H1 (cell line): ENCODE results near the gene RAB24. TPM values are rescaled to one million over a fixed set of nuclear protein-coding genes. Genes with fewer than 3 reads are reported as not detected.

Source experiments
- CTCF ChIA-PET: fragments of 300-600 bp; sonication (Branson Sonifier 250); formaldehyde crosslinking; loops from one replicate; lab custom pipeline; 2021; ENCODE audit not compliant: partially characterized antibody; lab: Charles Lee
- POLR2A ChIA-PET: fragments of 300-600 bp; sonication (Branson Sonifier 250); formaldehyde crosslinking; loops from one replicate; lab custom pipeline; 2021; ENCODE audit warnings: inconsistent platforms; ENCODE audit not compliant: partially characterized antibody; lab: Charles Lee
- DNase-seq, 2 experiments: peaks; one replicate each; pipeline versions ENCODE4 v3.0.0 to v3.0.0-alpha.2; 2010 to 2022; ENCODE audit warnings: low spot score in 2 of 2, low read depth in 1 of 2, mixed read lengths in 1 of 2
- FAIRE-seq: peaks from 2 replicates; lab custom pipeline; 2011; peaks lifted over from hg19 to GRCh38; lab: Jason Lieb, UNC
- H2AFZ ChIP-seq: 2 replicates; pipeline ENCODE4 v1.8.1; 2012; ENCODE audit warnings: low read length, inconsistent platforms
- H2AK5ac ChIP-seq: 2 replicates; pipeline ENCODE4 v1.6.1; 2013; ENCODE audit warnings: low read depth, low read length
- H2BK120ac ChIP-seq: replicated peaks from 2 replicates; pipeline ENCODE3; 2013; ENCODE audit warnings: low read depth, low read length, inconsistent platforms
- H2BK12ac ChIP-seq: 2 replicates; pipeline ENCODE4 v1.6.1; 2013; ENCODE audit warnings: low read depth, low read length
- H2BK15ac ChIP-seq: 2 replicates; pipeline ENCODE4 v1.6.1; 2013; ENCODE audit warnings: low read length
- H2BK20ac ChIP-seq: 2 replicates; pipeline ENCODE4 v1.6.1; 2013; ENCODE audit warnings: low read length
- H2BK5ac ChIP-seq: 2 replicates; pipeline ENCODE4 v1.6.1; 2013; ENCODE audit warnings: low read depth, low read length
- H3K14ac ChIP-seq: 2 replicates; pipeline ENCODE4 v1.6.1; 2013; ENCODE audit warnings: inconsistent platforms; ENCODE audit not compliant: insufficient read length
- H3K18ac ChIP-seq: 2 replicates; pipeline ENCODE4 v1.6.1; 2013; ENCODE audit warnings: low read length; ENCODE audit errors: extremely low read depth
- H3K23ac ChIP-seq: 2 replicates; pipeline ENCODE4 v1.6.1; 2013; ENCODE audit warnings: inconsistent platforms; ENCODE audit not compliant: insufficient read length
- H3K23me2 ChIP-seq: 2 replicates; pipeline ENCODE4 v1.6.1; 2013; ENCODE audit warnings: low read depth, low read length
- H3K27ac ChIP-seq: 2 replicates; pipeline ENCODE4 v1.6.1; 2011; ENCODE audit warnings: low read depth, low read length, inconsistent platforms
- H3K27me3 ChIP-seq, 4 experiments: replicated peaks in 1 of 4; 1 replicate in 1 of 4; 2 replicates in 3 of 4; pipeline versions ENCODE4 v1.6.1 to v1.8.1; 2011 to 2013; ENCODE audit warnings: low read length in 3 of 4, mild to moderate bottlenecking in 3 of 4, inconsistent platforms in 2 of 4, mixed read lengths in 2 of 4, moderate library complexity in 1 of 4; ENCODE audit not compliant: control insufficient read depth in 3 of 4, insufficient read depth in 3 of 4; ENCODE audit errors: extremely low read depth in 1 of 4
- H3K36me3 ChIP-seq, 4 experiments: 2 replicates each; pipeline versions ENCODE4 v1.6.1 to v1.8.1; 2011 to 2013; ENCODE audit warnings: mild to moderate bottlenecking in 4 of 4, low read length in 3 of 4, moderate library complexity in 2 of 4, control low read depth in 1 of 4, inconsistent platforms in 1 of 4; ENCODE audit not compliant: insufficient read depth in 4 of 4, control insufficient read depth in 2 of 4
- H3K4ac ChIP-seq: replicated peaks from 2 replicates; pipeline ENCODE3; 2013; ENCODE audit warnings: low read length, low read depth, mixed read lengths, inconsistent platforms; ENCODE audit not compliant: insufficient read length
- H3K4me1 ChIP-seq, 4 experiments: replicated peaks in 1 of 4; 1 replicate in 1 of 4; 2 replicates in 3 of 4; pipeline versions ENCODE4 v1.6.1 to v1.8.1; 2011 to 2013; ENCODE audit warnings: low read length in 3 of 4, inconsistent platforms in 2 of 4, mixed read lengths in 1 of 4; ENCODE audit not compliant: insufficient read depth in 4 of 4, control insufficient read depth in 3 of 4
- H3K4me2 ChIP-seq, 2 experiments: 2 replicates each; pipeline versions ENCODE4 v1.6.1 to v1.8.1; 2011 to 2013; ENCODE audit warnings: low read depth in 2 of 2, low read length in 2 of 2, control low read depth in 1 of 2, inconsistent platforms in 1 of 2, mild to moderate bottlenecking in 1 of 2; ENCODE audit not compliant: insufficient read depth in 1 of 2
- H3K4me3 ChIP-seq, 4 experiments: fragments of 200-600, 300-600 bp in 1 of 4; sonication (generic), shearing (Covaris generic), sonication (Bioruptor Twin) in 1 of 4; 2 replicates each; pipeline versions ENCODE4 v1.5.1 to v1.8.1; 2011 to 2016; ENCODE audit warnings: low read length in 4 of 4, low read depth in 3 of 4, control low read depth in 2 of 4, inconsistent platforms in 2 of 4, mild to moderate bottlenecking in 2 of 4, mixed read lengths in 1 of 4, moderate library complexity in 1 of 4; ENCODE audit not compliant: insufficient read depth in 2 of 4; ENCODE audit errors: extremely low read depth in 1 of 4
- H3K56ac ChIP-seq: replicated peaks from 2 replicates; pipeline ENCODE3; 2013; ENCODE audit warnings: low read depth, mild to moderate bottlenecking, mixed read lengths, low read length, inconsistent platforms; ENCODE audit not compliant: insufficient read length
- H3K79me1 ChIP-seq: 2 replicates; pipeline ENCODE4 v1.6.1; 2013; ENCODE audit warnings: low read depth, low read length, control low read depth
- H3K79me2 ChIP-seq, 2 experiments: 2 replicates each; pipeline versions ENCODE4 v1.6.1 to v1.8.1; 2012 to 2013; ENCODE audit warnings: low read length in 2 of 2, mild to moderate bottlenecking in 2 of 2, inconsistent platforms in 1 of 2; ENCODE audit not compliant: insufficient read depth in 2 of 2, control insufficient read depth in 1 of 2
- H3K9ac ChIP-seq, 4 experiments: replicated peaks in 1 of 4; 1 replicate in 1 of 4; 2 replicates in 3 of 4; pipeline versions ENCODE4 v1.6.1 to v1.8.1; 2011 to 2013; ENCODE audit warnings: low read depth in 3 of 4, low read length in 3 of 4, control low read depth in 2 of 4, mild to moderate bottlenecking in 2 of 4, moderate library complexity in 2 of 4, inconsistent platforms in 1 of 4; ENCODE audit errors: extremely low read depth in 1 of 4
- H3K9me3 ChIP-seq, 2 experiments: 2 replicates each; pipeline versions ENCODE4 v1.6.1 to v1.8.1; 2012 to 2013; ENCODE audit warnings: mild to moderate bottlenecking in 2 of 2, moderate library complexity in 2 of 2, control low read depth in 1 of 2, inconsistent platforms in 1 of 2, low read depth in 1 of 2, low read length in 1 of 2, mixed read lengths in 1 of 2; ENCODE audit not compliant: insufficient read depth in 2 of 2
- H4K20me1 ChIP-seq, 2 experiments: replicated peaks in 1 of 2; 2 replicates each; pipeline versions ENCODE3 to v1.8.1; 2011 to 2013; ENCODE audit warnings: inconsistent platforms in 2 of 2, low read length in 2 of 2, mild to moderate bottlenecking in 1 of 2; ENCODE audit not compliant: insufficient read depth in 2 of 2, control insufficient read depth in 1 of 2
- H4K5ac ChIP-seq: 2 replicates; pipeline ENCODE4 v1.6.1; 2013; ENCODE audit warnings: low read length, low read depth, mixed read lengths, inconsistent platforms; ENCODE audit not compliant: insufficient read length
- H4K8ac ChIP-seq: 2 replicates; pipeline ENCODE4 v1.8.0; 2013; ENCODE audit warnings: mild to moderate bottlenecking, moderate library complexity, low read length, inconsistent platforms; ENCODE audit not compliant: insufficient read depth; ENCODE audit errors: extremely low read depth
- H4K91ac ChIP-seq: replicated peaks from 2 replicates; pipeline ENCODE3; 2013; ENCODE audit warnings: low read length, mixed read lengths, inconsistent platforms; ENCODE audit not compliant: insufficient read length
- BACH1 ChIP-seq: IDR thresholded peaks from 2 replicates; pipeline ENCODE4 v1.6.1; 2012; ENCODE audit warnings: low read length, improper control_type of control experiment
- CHD2 ChIP-seq: IDR thresholded peaks from 2 replicates; pipeline ENCODE4 v1.6.1; 2012; ENCODE audit warnings: low read length, improper control_type of control experiment
- CREB1 ChIP-seq: IDR thresholded peaks from 2 replicates; pipeline ENCODE4 v1.6.1; 2012; ENCODE audit warnings: inconsistent platforms
- E2F6 ChIP-seq: IDR thresholded peaks from 2 replicates; pipeline ENCODE4 v1.6.1; 2012; ENCODE audit warnings: inconsistent platforms
- EGR1 ChIP-seq: IDR thresholded peaks from 2 replicates; pipeline ENCODE4 v1.6.1; 2011; ENCODE audit warnings: low read depth, low read length, borderline replicate concordance
- JUND ChIP-seq: IDR thresholded peaks from 2 replicates; pipeline ENCODE4 v1.6.1; 2011; ENCODE audit warnings: mild to moderate bottlenecking, improper control_type of control experiment, low read length
- KDM4A ChIP-seq: IDR thresholded peaks from one replicate; pipeline ENCODE4 v1.7.1; 2012; ENCODE audit warnings: low read depth, mild to moderate bottlenecking, moderate library complexity, low read length, inconsistent platforms; ENCODE audit not compliant: severe bottlenecking
- KDM5A ChIP-seq: fragments of 200-600 bp; IDR thresholded peaks from 2 replicates; pipeline ENCODE4 v1.7.1; 2012; ENCODE audit warnings: mild to moderate bottlenecking, low read length, inconsistent platforms, mixed read lengths
- MAX ChIP-seq: IDR thresholded peaks from 2 replicates; pipeline ENCODE4 v1.6.1; 2012; ENCODE audit warnings: inconsistent platforms
- POLR2AphosphoS5 ChIP-seq: IDR thresholded peaks from 2 replicates; pipeline ENCODE4 v1.6.1; 2011; ENCODE audit warnings: low read depth, low read length
- SP1 ChIP-seq: IDR thresholded peaks from 2 replicates; pipeline ENCODE4 v1.6.1; 2011; ENCODE audit warnings: low read depth, low read length
- SP2 ChIP-seq: IDR thresholded peaks from 2 replicates; pipeline ENCODE4 v1.6.1; 2012; ENCODE audit warnings: mild to moderate bottlenecking, low read length, inconsistent platforms
- TCF12 ChIP-seq: IDR thresholded peaks from 2 replicates; pipeline ENCODE4 v1.6.1; 2011; ENCODE audit warnings: low read depth, mild to moderate bottlenecking, low read length
- ZNF274 ChIP-seq: IDR thresholded peaks from 2 replicates; pipeline ENCODE4 v1.7.0; 2012; ENCODE audit warnings: low read length, borderline replicate concordance; ENCODE audit errors: extremely low read depth
- WGBS, 2 experiments: shearing (Covaris generic) in 1 of 2; methylation state at CpG; one replicate each; pipeline versions ENCODE4 v1.1.6 to v1.1.7; 2013 to 2015; ENCODE audit warnings: low lambda C conversion rate in 2 of 2, mixed read lengths in 2 of 2, inconsistent platforms in 1 of 2, low coverage in 1 of 2, missing lambda C conversion rate in 1 of 2; ENCODE audit not compliant: insufficient replicate concordance in 2 of 2, insufficient coverage in 1 of 2, insufficient read length in 1 of 2; ENCODE audit errors: extremely low coverage in 1 of 2, missing lambda C conversion rate in 1 of 2; 5-methylcytosine and 5-hydroxymethylcytosine counted together
- polyA plus RNA-seq, 7 experiments: library from polyadenylated mRNA; depleted of rRNA in 3 of 7; stranded (reverse) in 5 of 7; unstranded in 2 of 7; fragments of >200 nt in 5 of 7; fragments of 200-250 nt in 2 of 7; gene quantifications; 1 replicate in 5 of 7; 2 replicates in 1 of 7; 4 replicates in 1 of 7; pipeline versions ENCODE4 v1.2.1 to v1.2.3, GENCODE V29; 2011 to 2013; ENCODE audit warnings: missing spikeins in 2 of 7, mixed read lengths in 2 of 7
- total RNA-seq: library from RNA; stranded (reverse); fragmentation: NEBNext Ultra II Directional; extraction: Animal tissue kit (Norgen Biotek cat#: 25700); gene quantifications from 2 replicates; pipeline ENCODE4 v1.2.1, GENCODE V29; 2021

The RAB24 gene
- total and polyA plus RNA-seq, 2 of the 8 experiments (the other 6 are each of a cell fraction or from before 2014, with no cell fraction given): 18.8 to 33.8 TPM

GRCh38 chr5:177320879-177321278 is 17.4 kb upstream of the RAB24 start:
- POLR2A ChIA-PET: interaction anchor here (0.9 to 1.2 kb wide), 2 partner anchors 52 to 133 kb away, joined by 3 read pairs; no protein-coding TSS in a partner anchor
- FAIRE-seq: no peak
- no peak overlapping the region for H2BK12ac ChIP-seq

More at GRCh38 chr5:177320879-177321278, 17.4 kb upstream of the RAB24 start:
- Histone ChIP-seq H3K4ac (no peak overlapping the region), H4K8ac (no peak overlapping the region), H3K4me3 (no peak overlapping the region), H4K91ac (no peak overlapping the region), H3K18ac (no peak overlapping the region), H4K20me1 (no peaks in the 10 kb centered on the region), H2AFZ (no peak overlapping the region), H3K9ac (no peak overlapping the region), H3K14ac (no peak overlapping the region), H3K4me2 (no peak overlapping the region), H3K27ac (no peak overlapping the region), H3K4me1 (peaks cover 0 to 6% (median 1%) of the 10 kb centered on the region in 4 experiments; a peak in 3 of 7 replicates), H2AK5ac (no peak overlapping the region; the same call in 1 of the 2 replicates), H3K36me3 (no peaks in the 10 kb centered on the region), H3K79me1 (no peaks in the 10 kb centered on the region), H2BK15ac (no peak overlapping the region), H2BK5ac (no peak overlapping the region), H2BK20ac (no peak overlapping the region), H3K79me2 (no peaks in the 10 kb centered on the region), H3K23me2 (no peaks in the 10 kb centered on the region), H2BK120ac (no peak overlapping the region), H4K5ac (no peak overlapping the region), H3K23ac (no peak overlapping the region), H3K27me3 (no peaks in the 10 kb centered on the region), H3K56ac (no peak overlapping the region), H3K9me3 (no peaks in the 10 kb centered on the region)
- 88% methylated on average over 7 of the region's 7 CpGs; no CpG with 5 or more reads in 1 of the 2 experiments for WGBS, 2 experiments
- no peak for DNase-seq
- CTCF ChIA-PET: interaction anchor here (0.6 to 16.6 kb wide), 7 partner anchors 11 to 124 kb away, joined by 3 to 251 read pairs (median 4); no protein-coding TSS in a partner anchor
- no peak for TF ChIP-seq JUND
- TF ChIP-seq EGR1: no peak
- no peak for TF ChIP-seq CREB1
- no peak for TF ChIP-seq BACH1
- no peak for TF ChIP-seq SP1
- no peak for TF ChIP-seq E2F6
- TF ChIP-seq MAX: no peak
- TF ChIP-seq SP2: no peak
- no peak for TF ChIP-seq ZNF274
- no peak for TF ChIP-seq KDM5A
- no peak for TF ChIP-seq TCF12
- no peak for TF ChIP-seq CHD2
- TF ChIP-seq POLR2AphosphoS5: no peak
- no peak for TF ChIP-seq KDM4A
